PC-9 (cell line): ENCODE results near the gene IKZF1.

ENCODE experiments used
- EZH2 ChIP-seq: fragments of 200-600 bp; sonication (generic); IDR thresholded peaks from 2 replicates; pipeline ENCODE4 v1.8.0; 2017; ENCODE audit warnings: antibody characterized with exemption, low read depth
- TF ChIP-seq, protein P1 (sequence below): fragments of 200-600 bp; sonication (generic); conservative IDR thresholded peaks from 2 replicates; pipeline ENCODE4 v1.6.1; 2017; ENCODE audit warnings: mixed run types, antibody characterized with exemption, mild to moderate bottlenecking, moderate library complexity

DNA sequence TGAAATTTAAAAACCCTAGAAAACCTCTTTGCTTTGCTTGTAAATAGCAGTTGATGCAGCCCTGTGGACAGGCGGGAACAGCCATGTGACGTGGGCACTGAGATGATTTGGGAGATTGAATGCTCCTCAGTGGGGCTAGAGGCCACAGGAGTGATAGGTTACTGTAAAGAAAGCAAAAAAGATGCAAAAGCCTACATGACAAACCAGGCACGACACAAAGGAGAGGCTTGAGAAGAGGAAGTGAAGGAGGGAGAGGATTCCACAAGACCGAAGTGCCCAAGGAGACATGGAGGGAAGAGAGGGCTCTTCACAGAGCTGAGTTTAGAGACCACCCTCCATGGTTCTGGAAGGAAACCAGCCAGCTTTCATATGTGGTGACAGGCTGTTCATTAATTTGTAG lies 25.7 kb downstream of the IKZF1 start:
- TF ChIP-seq, protein P1, sequence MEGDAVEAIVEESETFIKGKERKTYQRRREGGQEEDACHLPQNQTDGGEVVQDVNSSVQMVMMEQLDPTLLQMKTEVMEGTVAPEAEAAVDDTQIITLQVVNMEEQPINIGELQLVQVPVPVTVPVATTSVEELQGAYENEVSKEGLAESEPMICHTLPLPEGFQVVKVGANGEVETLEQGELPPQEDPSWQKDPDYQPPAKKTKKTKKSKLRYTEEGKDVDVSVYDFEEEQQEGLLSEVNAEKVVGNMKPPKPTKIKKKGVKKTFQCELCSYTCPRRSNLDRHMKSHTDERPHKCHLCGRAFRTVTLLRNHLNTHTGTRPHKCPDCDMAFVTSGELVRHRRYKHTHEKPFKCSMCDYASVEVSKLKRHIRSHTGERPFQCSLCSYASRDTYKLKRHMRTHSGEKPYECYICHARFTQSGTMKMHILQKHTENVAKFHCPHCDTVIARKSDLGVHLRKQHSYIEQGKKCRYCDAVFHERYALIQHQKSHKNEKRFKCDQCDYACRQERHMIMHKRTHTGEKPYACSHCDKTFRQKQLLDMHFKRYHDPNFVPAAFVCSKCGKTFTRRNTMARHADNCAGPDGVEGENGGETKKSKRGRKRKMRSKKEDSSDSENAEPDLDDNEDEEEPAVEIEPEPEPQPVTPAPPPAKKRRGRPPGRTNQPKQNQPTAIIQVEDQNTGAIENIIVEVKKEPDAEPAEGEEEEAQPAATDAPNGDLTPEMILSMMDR = no peak
- no peak for TF ChIP-seq EZH2
